OCI-LY1 (cell line): ENCODE measurements around the gene EFNA3.

Experiments
- EZH2 ChIP-seq: fragments of 200-600 bp; sonication (generic), shearing (Covaris generic); IDR thresholded peaks from 2 replicates; pipeline ENCODE4 v1.8.0; 2017; ENCODE audit warnings: borderline replicate concordance, mixed run types, mild to moderate bottlenecking, antibody characterized with exemption, low read length, moderate library complexity, mixed read lengths
- TF ChIP-seq, protein P1 (sequence below): fragments of 200-600 bp; sonication (generic), shearing (Covaris generic); IDR thresholded peaks from 2 replicates; pipeline ENCODE4 v1.5.1; 2017; ENCODE audit warnings: mild to moderate bottlenecking, antibody characterized with exemption, low read length, moderate library complexity, mixed read lengths

DNA sequence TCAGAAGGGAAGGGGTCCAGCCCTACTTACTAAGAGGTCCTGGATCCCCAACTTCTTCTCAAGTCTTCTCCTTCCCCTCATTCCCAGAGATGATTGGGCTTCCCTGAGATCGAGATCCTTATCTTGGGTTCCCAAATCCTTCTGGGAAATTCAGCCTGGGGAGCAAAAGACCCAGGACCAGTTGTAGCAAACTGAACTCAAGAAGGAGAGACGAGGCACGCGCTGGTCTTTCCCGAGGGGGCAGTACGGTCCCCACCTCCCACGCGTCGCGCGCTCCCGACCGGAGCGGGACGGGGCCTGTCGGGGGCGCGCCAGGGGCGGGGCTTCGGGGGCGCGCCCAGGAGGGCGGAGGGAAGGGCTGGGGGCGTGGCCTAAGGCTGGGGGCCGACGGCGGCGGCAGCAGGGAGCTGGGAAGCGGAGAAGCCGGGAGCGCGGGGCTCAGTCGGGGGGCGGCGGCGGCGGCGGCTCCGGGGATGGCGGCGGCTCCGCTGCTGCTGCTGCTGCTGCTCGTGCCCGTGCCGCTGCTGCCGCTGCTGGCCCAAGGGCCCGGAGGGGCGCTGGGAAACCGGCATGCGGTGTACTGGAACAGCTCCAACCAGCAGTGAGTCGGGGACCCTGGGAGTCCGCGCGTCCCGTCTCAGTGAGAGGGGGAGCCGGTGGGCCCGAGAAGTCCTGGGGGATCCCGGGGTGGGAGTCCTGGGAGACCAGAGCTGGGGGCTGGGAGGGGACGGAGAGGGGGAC is at the start of gene EFNA3:
- TF ChIP-seq, protein P1, sequence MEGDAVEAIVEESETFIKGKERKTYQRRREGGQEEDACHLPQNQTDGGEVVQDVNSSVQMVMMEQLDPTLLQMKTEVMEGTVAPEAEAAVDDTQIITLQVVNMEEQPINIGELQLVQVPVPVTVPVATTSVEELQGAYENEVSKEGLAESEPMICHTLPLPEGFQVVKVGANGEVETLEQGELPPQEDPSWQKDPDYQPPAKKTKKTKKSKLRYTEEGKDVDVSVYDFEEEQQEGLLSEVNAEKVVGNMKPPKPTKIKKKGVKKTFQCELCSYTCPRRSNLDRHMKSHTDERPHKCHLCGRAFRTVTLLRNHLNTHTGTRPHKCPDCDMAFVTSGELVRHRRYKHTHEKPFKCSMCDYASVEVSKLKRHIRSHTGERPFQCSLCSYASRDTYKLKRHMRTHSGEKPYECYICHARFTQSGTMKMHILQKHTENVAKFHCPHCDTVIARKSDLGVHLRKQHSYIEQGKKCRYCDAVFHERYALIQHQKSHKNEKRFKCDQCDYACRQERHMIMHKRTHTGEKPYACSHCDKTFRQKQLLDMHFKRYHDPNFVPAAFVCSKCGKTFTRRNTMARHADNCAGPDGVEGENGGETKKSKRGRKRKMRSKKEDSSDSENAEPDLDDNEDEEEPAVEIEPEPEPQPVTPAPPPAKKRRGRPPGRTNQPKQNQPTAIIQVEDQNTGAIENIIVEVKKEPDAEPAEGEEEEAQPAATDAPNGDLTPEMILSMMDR: no peak
- TF ChIP-seq EZH2: 0 out of 2 replicates have a peak, but pooled peaks have one; percentile 35
